H1 (cell line): ENCODE data around the gene MMP15. TPM values are rescaled to one million over a fixed set of nuclear protein-coding genes. Genes with fewer than 3 reads are reported as not detected.

Source experiments
- CTCF ChIA-PET: fragments of 300-600 bp; sonication (Branson Sonifier 250); formaldehyde crosslinking; loops from one replicate; lab custom pipeline; 2021; ENCODE audit not compliant: partially characterized antibody; lab: Charles Lee
- POLR2A ChIA-PET: fragments of 300-600 bp; sonication (Branson Sonifier 250); formaldehyde crosslinking; loops from one replicate; lab custom pipeline; 2021; ENCODE audit warnings: inconsistent platforms; ENCODE audit not compliant: partially characterized antibody; lab: Charles Lee
- DNase-seq, 2 experiments: peaks; one replicate each; pipeline versions ENCODE4 v3.0.0 to v3.0.0-alpha.2; 2010 to 2022; ENCODE audit warnings: low spot score in 2 of 2, low read depth in 1 of 2, mixed read lengths in 1 of 2
- FAIRE-seq: peaks from 2 replicates; lab custom pipeline; 2011; peaks lifted over from hg19 to GRCh38; lab: Jason Lieb, UNC
- H2AFZ ChIP-seq: 2 replicates; pipeline ENCODE4 v1.8.1; 2012; ENCODE audit warnings: low read length, inconsistent platforms
- H2AK5ac ChIP-seq: 2 replicates; pipeline ENCODE4 v1.6.1; 2013; ENCODE audit warnings: low read depth, low read length
- H2BK120ac ChIP-seq: replicated peaks from 2 replicates; pipeline ENCODE3; 2013; ENCODE audit warnings: low read depth, low read length, inconsistent platforms
- H2BK12ac ChIP-seq: 2 replicates; pipeline ENCODE4 v1.6.1; 2013; ENCODE audit warnings: low read depth, low read length
- H2BK15ac ChIP-seq: 2 replicates; pipeline ENCODE4 v1.6.1; 2013; ENCODE audit warnings: low read length
- H2BK20ac ChIP-seq: 2 replicates; pipeline ENCODE4 v1.6.1; 2013; ENCODE audit warnings: low read length
- H2BK5ac ChIP-seq: 2 replicates; pipeline ENCODE4 v1.6.1; 2013; ENCODE audit warnings: low read depth, low read length
- H3K14ac ChIP-seq: 2 replicates; pipeline ENCODE4 v1.6.1; 2013; ENCODE audit warnings: inconsistent platforms; ENCODE audit not compliant: insufficient read length
- H3K18ac ChIP-seq: 2 replicates; pipeline ENCODE4 v1.6.1; 2013; ENCODE audit warnings: low read length; ENCODE audit errors: extremely low read depth
- H3K23ac ChIP-seq: 2 replicates; pipeline ENCODE4 v1.6.1; 2013; ENCODE audit warnings: inconsistent platforms; ENCODE audit not compliant: insufficient read length
- H3K23me2 ChIP-seq: 2 replicates; pipeline ENCODE4 v1.6.1; 2013; ENCODE audit warnings: low read depth, low read length
- H3K27ac ChIP-seq: 2 replicates; pipeline ENCODE4 v1.6.1; 2011; ENCODE audit warnings: low read depth, low read length, inconsistent platforms
- H3K27me3 ChIP-seq, 4 experiments: replicated peaks in 1 of 4; 1 replicate in 1 of 4; 2 replicates in 3 of 4; pipeline versions ENCODE4 v1.6.1 to v1.8.1; 2011 to 2013; ENCODE audit warnings: low read length in 3 of 4, mild to moderate bottlenecking in 3 of 4, inconsistent platforms in 2 of 4, mixed read lengths in 2 of 4, moderate library complexity in 1 of 4; ENCODE audit not compliant: control insufficient read depth in 3 of 4, insufficient read depth in 3 of 4; ENCODE audit errors: extremely low read depth in 1 of 4
- H3K36me3 ChIP-seq, 4 experiments: 2 replicates each; pipeline versions ENCODE4 v1.6.1 to v1.8.1; 2011 to 2013; ENCODE audit warnings: mild to moderate bottlenecking in 4 of 4, low read length in 3 of 4, moderate library complexity in 2 of 4, control low read depth in 1 of 4, inconsistent platforms in 1 of 4; ENCODE audit not compliant: insufficient read depth in 4 of 4, control insufficient read depth in 2 of 4
- H3K4ac ChIP-seq: replicated peaks from 2 replicates; pipeline ENCODE3; 2013; ENCODE audit warnings: low read length, low read depth, mixed read lengths, inconsistent platforms; ENCODE audit not compliant: insufficient read length
- H3K4me1 ChIP-seq, 4 experiments: replicated peaks in 1 of 4; 1 replicate in 1 of 4; 2 replicates in 3 of 4; pipeline versions ENCODE4 v1.6.1 to v1.8.1; 2011 to 2013; ENCODE audit warnings: low read length in 3 of 4, inconsistent platforms in 2 of 4, mixed read lengths in 1 of 4; ENCODE audit not compliant: insufficient read depth in 4 of 4, control insufficient read depth in 3 of 4
- H3K4me2 ChIP-seq, 2 experiments: 2 replicates each; pipeline versions ENCODE4 v1.6.1 to v1.8.1; 2011 to 2013; ENCODE audit warnings: low read depth in 2 of 2, low read length in 2 of 2, control low read depth in 1 of 2, inconsistent platforms in 1 of 2, mild to moderate bottlenecking in 1 of 2; ENCODE audit not compliant: insufficient read depth in 1 of 2
- H3K4me3 ChIP-seq, 4 experiments: fragments of 200-600, 300-600 bp in 1 of 4; sonication (generic), shearing (Covaris generic), sonication (Bioruptor Twin) in 1 of 4; 2 replicates each; pipeline versions ENCODE4 v1.5.1 to v1.8.1; 2011 to 2016; ENCODE audit warnings: low read length in 4 of 4, low read depth in 3 of 4, control low read depth in 2 of 4, inconsistent platforms in 2 of 4, mild to moderate bottlenecking in 2 of 4, mixed read lengths in 1 of 4, moderate library complexity in 1 of 4; ENCODE audit not compliant: insufficient read depth in 2 of 4; ENCODE audit errors: extremely low read depth in 1 of 4
- H3K56ac ChIP-seq: replicated peaks from 2 replicates; pipeline ENCODE3; 2013; ENCODE audit warnings: low read depth, mild to moderate bottlenecking, mixed read lengths, low read length, inconsistent platforms; ENCODE audit not compliant: insufficient read length
- H3K79me1 ChIP-seq: 2 replicates; pipeline ENCODE4 v1.6.1; 2013; ENCODE audit warnings: low read depth, low read length, control low read depth
- H3K79me2 ChIP-seq, 2 experiments: 2 replicates each; pipeline versions ENCODE4 v1.6.1 to v1.8.1; 2012 to 2013; ENCODE audit warnings: low read length in 2 of 2, mild to moderate bottlenecking in 2 of 2, inconsistent platforms in 1 of 2; ENCODE audit not compliant: insufficient read depth in 2 of 2, control insufficient read depth in 1 of 2
- H3K9ac ChIP-seq, 4 experiments: replicated peaks in 1 of 4; 1 replicate in 1 of 4; 2 replicates in 3 of 4; pipeline versions ENCODE4 v1.6.1 to v1.8.1; 2011 to 2013; ENCODE audit warnings: low read depth in 3 of 4, low read length in 3 of 4, control low read depth in 2 of 4, mild to moderate bottlenecking in 2 of 4, moderate library complexity in 2 of 4, inconsistent platforms in 1 of 4; ENCODE audit errors: extremely low read depth in 1 of 4
- H3K9me3 ChIP-seq, 2 experiments: 2 replicates each; pipeline versions ENCODE4 v1.6.1 to v1.8.1; 2012 to 2013; ENCODE audit warnings: mild to moderate bottlenecking in 2 of 2, moderate library complexity in 2 of 2, control low read depth in 1 of 2, inconsistent platforms in 1 of 2, low read depth in 1 of 2, low read length in 1 of 2, mixed read lengths in 1 of 2; ENCODE audit not compliant: insufficient read depth in 2 of 2
- H4K20me1 ChIP-seq, 2 experiments: replicated peaks in 1 of 2; 2 replicates each; pipeline versions ENCODE3 to v1.8.1; 2011 to 2013; ENCODE audit warnings: inconsistent platforms in 2 of 2, low read length in 2 of 2, mild to moderate bottlenecking in 1 of 2; ENCODE audit not compliant: insufficient read depth in 2 of 2, control insufficient read depth in 1 of 2
- H4K5ac ChIP-seq: 2 replicates; pipeline ENCODE4 v1.6.1; 2013; ENCODE audit warnings: low read length, low read depth, mixed read lengths, inconsistent platforms; ENCODE audit not compliant: insufficient read length
- H4K8ac ChIP-seq: 2 replicates; pipeline ENCODE4 v1.8.0; 2013; ENCODE audit warnings: mild to moderate bottlenecking, moderate library complexity, low read length, inconsistent platforms; ENCODE audit not compliant: insufficient read depth; ENCODE audit errors: extremely low read depth
- H4K91ac ChIP-seq: replicated peaks from 2 replicates; pipeline ENCODE3; 2013; ENCODE audit warnings: low read length, mixed read lengths, inconsistent platforms; ENCODE audit not compliant: insufficient read length
- BACH1 ChIP-seq: IDR thresholded peaks from 2 replicates; pipeline ENCODE4 v1.6.1; 2012; ENCODE audit warnings: low read length, improper control_type of control experiment
- CEBPB ChIP-seq: IDR thresholded peaks from 2 replicates; pipeline ENCODE4 v1.6.1; 2012; ENCODE audit warnings: low read depth, low read length
- HDAC2 ChIP-seq, 2 experiments: fragments of 300-600 bp in 1 of 2; sonication (generic) in 1 of 2; IDR thresholded peaks; 2 replicates each; pipeline ENCODE4 v1.6.1; 2011 to 2012; ENCODE audit warnings: low read depth in 2 of 2, low read length in 2 of 2, mild to moderate bottlenecking in 2 of 2, moderate library complexity in 2 of 2, borderline replicate concordance in 1 of 2, inconsistent platforms in 1 of 2
- KDM4A ChIP-seq: IDR thresholded peaks from one replicate; pipeline ENCODE4 v1.7.1; 2012; ENCODE audit warnings: low read depth, mild to moderate bottlenecking, moderate library complexity, low read length, inconsistent platforms; ENCODE audit not compliant: severe bottlenecking
- MAX ChIP-seq: IDR thresholded peaks from 2 replicates; pipeline ENCODE4 v1.6.1; 2012; ENCODE audit warnings: inconsistent platforms
- NANOG ChIP-seq: IDR thresholded peaks from 2 replicates; pipeline ENCODE4 v1.6.1; 2011; ENCODE audit warnings: low read length, low read depth, mild to moderate bottlenecking, inconsistent platforms; ENCODE audit not compliant: insufficient read depth, poor library complexity, severe bottlenecking
- NRF1 ChIP-seq: IDR thresholded peaks from 2 replicates; pipeline ENCODE4 v1.6.1; 2011; ENCODE audit warnings: mild to moderate bottlenecking, low read depth, low read length, improper control_type of control experiment
- RBBP5 ChIP-seq: IDR thresholded peaks from 2 replicates; pipeline ENCODE4 v1.7.1; 2012; ENCODE audit warnings: low read depth, mild to moderate bottlenecking, inconsistent platforms, low read length, moderate library complexity, borderline replicate concordance
- SIN3A ChIP-seq, 2 experiments: IDR thresholded peaks in 1 of 2; conservative IDR thresholded peaks in 1 of 2; 2 replicates each; pipeline ENCODE4 v1.6.1; 2011 to 2012; ENCODE audit warnings: low read length in 2 of 2, improper control_type of control experiment in 1 of 2, low read depth in 1 of 2, mild to moderate bottlenecking in 1 of 2
- TEAD4 ChIP-seq: IDR thresholded peaks from 2 replicates; pipeline ENCODE4 v1.6.1; 2012; ENCODE audit warnings: low read depth, low read length, inconsistent platforms, mixed read lengths
- WGBS, 2 experiments: shearing (Covaris generic) in 1 of 2; methylation state at CpG; one replicate each; pipeline versions ENCODE4 v1.1.6 to v1.1.7; 2013 to 2015; ENCODE audit warnings: low lambda C conversion rate in 2 of 2, mixed read lengths in 2 of 2, inconsistent platforms in 1 of 2, low coverage in 1 of 2, missing lambda C conversion rate in 1 of 2; ENCODE audit not compliant: insufficient replicate concordance in 2 of 2, insufficient coverage in 1 of 2, insufficient read length in 1 of 2; ENCODE audit errors: extremely low coverage in 1 of 2, missing lambda C conversion rate in 1 of 2; 5-methylcytosine and 5-hydroxymethylcytosine counted together
- polyA plus RNA-seq, 7 experiments: library from polyadenylated mRNA; depleted of rRNA in 3 of 7; stranded (reverse) in 5 of 7; unstranded in 2 of 7; fragments of >200 nt in 5 of 7; fragments of 200-250 nt in 2 of 7; gene quantifications; 1 replicate in 5 of 7; 2 replicates in 1 of 7; 4 replicates in 1 of 7; pipeline versions ENCODE4 v1.2.1 to v1.2.3, GENCODE V29; 2011 to 2013; ENCODE audit warnings: missing spikeins in 2 of 7, mixed read lengths in 2 of 7
- total RNA-seq: library from RNA; stranded (reverse); fragmentation: NEBNext Ultra II Directional; extraction: Animal tissue kit (Norgen Biotek cat#: 25700); gene quantifications from 2 replicates; pipeline ENCODE4 v1.2.1, GENCODE V29; 2021

MMP15 gene
- total and polyA plus RNA-seq, 2 of the 8 experiments (the other 6 are each of a cell fraction or from before 2014, with no cell fraction given) = 38.5 to 42.2 TPM

GRCh38 chr16:57984443-57985203, 40.9 kb upstream of the MMP15 start:
- peak; percentile 93 to 96 for DNase-seq
- no peaks in the 10 kb centered on the region for H4K20me1 ChIP-seq
- H3K4me1 ChIP-seq = peaks cover 0 to 11% (median 3%) of the 10 kb centered on the region in 4 experiments; a peak in 3 of 7 replicates
- H3K56ac ChIP-seq = no peak overlapping the region
- FAIRE-seq = no peak
- H3K79me2 ChIP-seq = no peaks in the 10 kb centered on the region
- H2BK120ac ChIP-seq = no peak overlapping the region
- H4K5ac ChIP-seq = no peak overlapping the region
- H3K23ac ChIP-seq = no peak overlapping the region
- H3K4ac ChIP-seq = no peak overlapping the region
- ChIA-PET CTCF (interaction anchor here (0.7 to 26.3 kb wide), 4 partner anchors 15 to 189 kb away, joined by 3 to 305 read pairs (median 3); partner anchors contain the start of gene ZNF319), POLR2A (interaction anchor here (0.9 to 2.1 kb wide), 4 partner anchors 9 to 28 kb away, joined by 3 to 9 read pairs (median 4); no protein-coding TSS in a partner anchor)
- H2BK20ac ChIP-seq = no peak overlapping the region
- peak overlapping the region; percentile 81; the same call in 1 of the 2 replicates for H2AFZ ChIP-seq
- H3K36me3 ChIP-seq = no peaks in the 10 kb centered on the region
- no peaks in the 10 kb centered on the region for H3K9me3 ChIP-seq
- H3K14ac ChIP-seq = no peak overlapping the region
- WGBS, 2 experiments = 9% methylated on average over 49 of the region's 64 CpGs; no CpG with 5 or more reads in 1 of the 2 experiments
- no peak overlapping the region; the same call in 1 of the 2 replicates for H2BK5ac ChIP-seq
- peaks cover 12% of the 10 kb centered on the region; the same call in 1 of the 2 replicates for H3K23me2 ChIP-seq
- peaks cover 2 to 33% (median 19%) of the 10 kb centered on the region in 4 experiments for H3K27me3 ChIP-seq
- H3K79me1 ChIP-seq = no peaks in the 10 kb centered on the region
- H2AK5ac ChIP-seq = no peak overlapping the region
- peak overlapping the region; percentile 60 to 80 (median 72) for H3K4me3 ChIP-seq
- H4K8ac ChIP-seq = 0 out of 2 replicates have a peak overlapping the region, but pooled peaks have one; percentile 48
- H3K27ac ChIP-seq = no peak overlapping the region
- peak overlapping the region; percentile 84 to 93 for H3K4me2 ChIP-seq
- no peak overlapping the region for H4K91ac ChIP-seq
- H2BK12ac ChIP-seq = no peak overlapping the region
- peak overlapping the region; percentile 20; the same call in 1 of the 2 replicates for H2BK15ac ChIP-seq
- peak overlapping the region in 2 of 4 experiments; percentile 34; a peak in 2 of 7 replicates for H3K9ac ChIP-seq
- H3K18ac ChIP-seq = peak overlapping the region; percentile 60
- TF ChIP-seq KDM4A (peak; percentile 87), NRF1 (no peak), TEAD4 (no peak), SIN3A (conservative IDR thresholded peaks at IDR 0.05 in 1 of 2, IDR thresholded peaks at IDR 0.05 in 1 of 2; ENCODE audit: low read depth in 1 of 2, low read length in 2 of 2) (no peak; a peak in 1 of 4 replicates), RBBP5 (peak; percentile 23; the same call in 1 of the 2 replicates), MAX (peak; percentile 91), CEBPB (no peak), NANOG (no peak), BACH1 (0 out of 2 replicates have a peak, but pooled peaks have one; percentile 39), HDAC2 (IDR thresholded peaks at IDR 0.05; ENCODE audit: borderline replicate concordance in 1 of 2, low read depth in 2 of 2, low read length in 2 of 2) (0 out of 4 replicates have a peak, but pooled peaks have one; percentile 52 to 61)
